GM23338 (cell line): ENCODE results near the gene MPP1. TPM values are rescaled to one million over a fixed set of nuclear protein-coding genes. Genes with fewer than 3 reads are reported as not detected.

Experiments
- ATAC-seq: fragments of 200-7000 bp; cut with Tn5 transposase; 3 replicates; pipeline ENCODE4 v1.9.1; 2020
- DNase-seq: peaks from one replicate; pipeline ENCODE4 v3.0.0-alpha.2; 2015; ENCODE audit warnings: low spot score
- H2AFZ ChIP-seq: fragments of 200-600 bp; sonication (generic); 2 replicates; pipeline ENCODE4 v1.8.0; 2016; ENCODE audit warnings: antibody characterized with exemption, mild to moderate bottlenecking, moderate library complexity
- H3F3A ChIP-seq: fragments of 200-600 bp; sonication (generic); replicated peaks from 2 replicates; pipeline ENCODE4 v1.8.0; 2017; ENCODE audit warnings: antibody characterized with exemption, mixed run types, low read depth
- H3K27ac ChIP-seq: fragments of 200-600 bp; sonication (generic); 2 replicates; pipeline ENCODE4 v1.6.1; 2016; ENCODE audit warnings: low read depth
- H3K27me3 ChIP-seq: fragments of 200-600 bp; sonication (generic); 2 replicates; pipeline ENCODE4 v1.8.0; 2016; ENCODE audit warnings: mild to moderate bottlenecking, mixed run types, moderate library complexity; ENCODE audit not compliant: insufficient read depth
- H3K36me3 ChIP-seq: fragments of 200-600 bp; sonication (generic); 2 replicates; pipeline ENCODE4 v1.8.0; 2016; ENCODE audit warnings: mild to moderate bottlenecking; ENCODE audit not compliant: insufficient read depth
- H3K4me1 ChIP-seq: fragments of 200-600 bp; sonication (generic); 2 replicates; pipeline ENCODE4 v1.8.0; 2016; ENCODE audit warnings: mild to moderate bottlenecking, moderate library complexity; ENCODE audit not compliant: insufficient read depth
- H3K4me2 ChIP-seq: fragments of 200-600 bp; sonication (generic); 2 replicates; pipeline ENCODE4 v1.7.1; 2017; ENCODE audit warnings: mixed run types
- H3K4me3 ChIP-seq: fragments of 200-600 bp; sonication (generic); 2 replicates; pipeline ENCODE4 v1.6.1; 2016; ENCODE audit warnings: mixed run types
- H3K79me2 ChIP-seq: fragments of 200-600 bp; sonication (generic); replicated peaks from 2 replicates; pipeline ENCODE4 v1.8.0; 2017; ENCODE audit warnings: mild to moderate bottlenecking; ENCODE audit not compliant: insufficient read depth
- H3K9me2 ChIP-seq: fragments of 200-600 bp; sonication (generic); 2 replicates; pipeline ENCODE4 v1.8.0; 2017; ENCODE audit not compliant: insufficient read depth
- H4K20me1 ChIP-seq: fragments of 200-600 bp; sonication (generic); replicated peaks from 2 replicates; pipeline ENCODE4 v1.8.0; 2017; ENCODE audit warnings: mild to moderate bottlenecking; ENCODE audit not compliant: insufficient read depth
- H3K27ac Mint-ChIP-seq: 2 replicates; pipeline ENCODE4 v1.8.0; 2020; ENCODE audit warnings: inconsistent platforms, mild to moderate bottlenecking, moderate library complexity, mixed read lengths
- H3K27me3 Mint-ChIP-seq: 3 replicates; pipeline ENCODE4 v1.8.0; 2022; ENCODE audit warnings: low read depth, mild to moderate bottlenecking, moderate library complexity, mixed read lengths, inconsistent platforms; ENCODE audit not compliant: insufficient read depth, poor library complexity
- H3K36me3 Mint-ChIP-seq: 3 replicates; pipeline ENCODE4 v1.8.0; 2021; ENCODE audit warnings: low read depth, mild to moderate bottlenecking, inconsistent platforms, moderate library complexity, mixed read lengths
- H3K4me1 Mint-ChIP-seq: 3 replicates; pipeline ENCODE4 v1.8.0; 2020; ENCODE audit warnings: mild to moderate bottlenecking, inconsistent platforms, mixed read lengths
- H3K4me3 Mint-ChIP-seq: 3 replicates; pipeline ENCODE4 v1.8.0; 2021; ENCODE audit warnings: moderate library complexity, mild to moderate bottlenecking, inconsistent platforms, mixed read lengths
- H3K9me3 Mint-ChIP-seq: 3 replicates; pipeline ENCODE4 v1.8.0; 2020; ENCODE audit warnings: moderate library complexity, mild to moderate bottlenecking, inconsistent platforms, mixed read lengths
- CREB1 ChIP-seq: fragments of 250-450 bp; sonication (Bioruptor Pico); IDR thresholded peaks from 2 replicates; pipeline ENCODE4 v1.5.0; 2020; ENCODE audit warnings: low read depth, mild to moderate bottlenecking, moderate library complexity
- EZH2 ChIP-seq: fragments of 200-600 bp; sonication (generic); IDR thresholded peaks from one replicate; pipeline ENCODE4 v1.8.0; 2017; ENCODE audit warnings: antibody characterized with exemption, mild to moderate bottlenecking, low read depth; ENCODE audit not compliant: unreplicated experiment
- EZH2phosphoT487 ChIP-seq: fragments of 200-600 bp; sonication (generic); IDR thresholded peaks from one replicate; pipeline ENCODE4 v1.8.1; 2018; ENCODE audit warnings: antibody characterized with exemption; ENCODE audit not compliant: unreplicated experiment
- JUNB ChIP-seq: IDR thresholded peaks from one replicate; pipeline ENCODE4 v1.6.1; 2016; ENCODE audit warnings: antibody characterized with exemption; ENCODE audit not compliant: unreplicated experiment
- NANOG ChIP-seq: IDR thresholded peaks from 2 replicates; pipeline ENCODE4 v1.6.1; 2016; ENCODE audit warnings: antibody characterized with exemption, borderline replicate concordance
- POLR2AphosphoS5 ChIP-seq: IDR thresholded peaks from 2 replicates; pipeline ENCODE4 v1.6.1; 2016; ENCODE audit warnings: antibody characterized with exemption, low read depth
- STAT1 ChIP-seq: IDR thresholded peaks from one replicate; pipeline ENCODE4 v1.6.1; 2016; ENCODE audit warnings: antibody characterized with exemption; ENCODE audit not compliant: unreplicated experiment
- ZNF114 ChIP-seq: fragments of 250-450 bp; sonication (Bioruptor Pico); IDR thresholded peaks from 2 replicates; pipeline ENCODE4 v1.5.0; 2020; ENCODE audit warnings: mild to moderate bottlenecking, moderate library complexity
- ZNF331 ChIP-seq: fragments of 250-450 bp; sonication (Bioruptor Pico); IDR thresholded peaks from 2 replicates; pipeline ENCODE4 v1.5.0; 2020; ENCODE audit warnings: low read depth, mild to moderate bottlenecking, moderate library complexity
- polyA plus RNA-seq: library from polyadenylated mRNA; unstranded; fragments of >200 nt; fragmentation: Nextera tagmentation; extraction: Ambion mirVana; gene quantifications from 2 replicates; pipeline ENCODE4 v1.2.1, GENCODE V29; 2016
- total RNA-seq: library from RNA; depleted of rRNA; stranded (reverse); fragments of >200 nt; shearing (Covaris generic); gene quantifications from 2 replicates; pipeline ENCODE4 v1.2.3, GENCODE V29; 2014
- TF ChIP-seq, protein P1 (sequence below): fragments of 250-450 bp; sonication (Bioruptor Pico); IDR thresholded peaks from 2 replicates; pipeline ENCODE4 v1.5.0; 2020; ENCODE audit warnings: mild to moderate bottlenecking, moderate library complexity
- TF ChIP-seq, protein P2 (sequence below), 2 experiments: fragments of 200-600 bp in 1 of 2; sonication (generic) in 1 of 2; conservative IDR thresholded peaks; 2 replicates each; pipeline versions ENCODE4 v1.5.1 to v1.6.1; 2016 to 2017; ENCODE audit warnings: antibody characterized with exemption in 2 of 2, low read depth in 2 of 2, mild to moderate bottlenecking in 2 of 2, moderate library complexity in 1 of 2
- TF ChIP-seq, protein P3 (sequence below): IDR thresholded peaks from 2 replicates; pipeline ENCODE4 v1.6.1; 2016; ENCODE audit warnings: antibody characterized with exemption

MPP1 gene
- total and polyA plus RNA-seq, 2 experiments from 2014 or later = 18.7 to 27.2 TPM

DNA sequence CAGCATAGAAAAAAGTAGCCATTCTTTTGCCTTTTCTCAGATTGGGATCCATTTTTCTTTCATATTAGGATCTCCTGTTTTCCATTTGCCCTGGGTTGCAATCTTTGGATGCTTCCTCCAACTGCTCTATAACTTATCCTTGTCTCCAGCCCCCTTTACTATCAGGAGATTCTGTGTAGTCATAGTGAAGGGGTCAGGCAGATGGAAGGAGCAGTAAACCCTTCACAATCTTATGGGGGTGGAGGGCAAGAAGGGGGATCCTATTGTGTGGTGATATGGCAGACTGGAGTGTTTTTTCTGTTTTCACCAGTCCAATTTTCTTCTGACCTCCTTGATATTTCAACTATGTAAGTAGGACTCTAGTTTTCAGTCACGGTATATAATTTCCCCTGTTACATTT, 30.9 kb upstream of the MPP1 start (continued):
- TF ChIP-seq, protein P1, sequence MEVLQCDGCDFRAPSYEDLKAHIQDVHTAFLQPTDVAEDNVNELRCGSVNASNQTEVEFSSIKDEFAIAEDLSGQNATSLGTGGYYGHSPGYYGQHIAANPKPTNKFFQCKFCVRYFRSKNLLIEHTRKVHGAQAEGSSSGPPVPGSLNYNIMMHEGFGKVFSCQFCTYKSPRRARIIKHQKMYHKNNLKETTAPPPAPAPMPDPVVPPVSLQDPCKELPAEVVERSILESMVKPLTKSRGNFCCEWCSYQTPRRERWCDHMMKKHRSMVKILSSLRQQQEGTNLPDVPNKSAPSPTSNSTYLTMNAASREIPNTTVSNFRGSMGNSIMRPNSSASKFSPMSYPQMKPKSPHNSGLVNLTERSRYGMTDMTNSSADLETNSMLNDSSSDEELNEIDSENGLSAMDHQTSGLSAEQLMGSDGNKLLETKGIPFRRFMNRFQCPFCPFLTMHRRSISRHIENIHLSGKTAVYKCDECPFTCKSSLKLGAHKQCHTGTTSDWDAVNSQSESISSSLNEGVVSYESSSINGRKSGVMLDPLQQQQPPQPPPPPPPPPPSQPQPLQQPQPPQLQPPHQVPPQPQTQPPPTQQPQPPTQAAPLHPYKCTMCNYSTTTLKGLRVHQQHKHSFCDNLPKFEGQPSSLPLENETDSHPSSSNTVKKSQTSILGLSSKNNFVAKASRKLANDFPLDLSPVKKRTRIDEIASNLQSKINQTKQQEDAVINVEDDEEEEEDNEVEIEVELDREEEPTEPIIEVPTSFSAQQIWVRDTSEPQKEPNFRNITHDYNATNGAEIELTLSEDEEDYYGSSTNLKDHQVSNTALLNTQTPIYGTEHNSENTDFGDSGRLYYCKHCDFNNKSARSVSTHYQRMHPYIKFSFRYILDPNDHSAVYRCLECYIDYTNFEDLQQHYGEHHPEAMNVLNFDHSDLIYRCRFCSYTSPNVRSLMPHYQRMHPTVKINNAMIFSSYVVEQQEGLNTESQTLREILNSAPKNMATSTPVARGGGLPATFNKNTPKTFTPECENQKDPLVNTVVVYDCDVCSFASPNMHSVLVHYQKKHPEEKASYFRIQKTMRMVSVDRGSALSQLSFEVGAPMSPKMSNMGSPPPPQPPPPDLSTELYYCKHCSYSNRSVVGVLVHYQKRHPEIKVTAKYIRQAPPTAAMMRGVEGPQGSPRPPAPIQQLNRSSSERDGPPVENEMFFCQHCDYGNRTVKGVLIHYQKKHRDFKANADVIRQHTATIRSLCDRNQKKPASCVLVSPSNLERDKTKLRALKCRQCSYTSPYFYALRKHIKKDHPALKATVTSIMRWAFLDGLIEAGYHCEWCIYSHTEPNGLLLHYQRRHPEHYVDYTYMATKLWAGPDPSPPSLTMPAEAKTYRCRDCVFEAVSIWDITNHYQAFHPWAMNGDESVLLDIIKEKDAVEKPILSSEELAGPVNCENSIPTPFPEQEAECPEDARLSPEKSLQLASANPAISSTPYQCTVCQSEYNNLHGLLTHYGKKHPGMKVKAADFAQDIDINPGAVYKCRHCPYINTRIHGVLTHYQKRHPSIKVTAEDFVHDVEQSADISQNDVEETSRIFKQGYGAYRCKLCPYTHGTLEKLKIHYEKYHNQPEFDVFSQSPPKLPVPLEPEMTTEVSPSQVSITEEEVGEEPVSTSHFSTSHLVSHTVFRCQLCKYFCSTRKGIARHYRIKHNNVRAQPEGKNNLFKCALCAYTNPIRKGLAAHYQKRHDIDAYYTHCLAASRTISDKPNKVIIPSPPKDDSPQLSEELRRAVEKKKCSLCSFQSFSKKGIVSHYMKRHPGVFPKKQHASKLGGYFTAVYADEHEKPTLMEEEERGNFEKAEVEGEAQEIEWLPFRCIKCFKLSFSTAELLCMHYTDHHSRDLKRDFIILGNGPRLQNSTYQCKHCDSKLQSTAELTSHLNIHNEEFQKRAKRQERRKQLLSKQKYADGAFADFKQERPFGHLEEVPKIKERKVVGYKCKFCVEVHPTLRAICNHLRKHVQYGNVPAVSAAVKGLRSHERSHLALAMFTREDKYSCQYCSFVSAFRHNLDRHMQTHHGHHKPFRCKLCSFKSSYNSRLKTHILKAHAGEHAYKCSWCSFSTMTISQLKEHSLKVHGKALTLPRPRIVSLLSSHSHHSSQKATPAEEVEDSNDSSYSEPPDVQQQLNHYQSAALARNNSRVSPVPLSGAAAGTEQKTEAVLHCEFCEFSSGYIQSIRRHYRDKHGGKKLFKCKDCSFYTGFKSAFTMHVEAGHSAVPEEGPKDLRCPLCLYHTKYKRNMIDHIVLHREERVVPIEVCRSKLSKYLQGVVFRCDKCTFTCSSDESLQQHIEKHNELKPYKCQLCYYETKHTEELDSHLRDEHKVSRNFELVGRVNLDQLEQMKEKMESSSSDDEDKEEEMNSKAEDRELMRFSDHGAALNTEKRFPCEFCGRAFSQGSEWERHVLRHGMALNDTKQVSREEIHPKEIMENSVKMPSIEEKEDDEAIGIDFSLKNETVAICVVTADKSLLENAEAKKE (CRISPR knock-in tag) = no peak
- TF ChIP-seq CREB1 (CRISPR knock-in tag) (no peak), ZNF114 (no peak), ZNF331 (CRISPR knock-in tag) (no peak), JUNB (no peak), POLR2AphosphoS5 (no peak), NANOG (no peak)

DNA sequence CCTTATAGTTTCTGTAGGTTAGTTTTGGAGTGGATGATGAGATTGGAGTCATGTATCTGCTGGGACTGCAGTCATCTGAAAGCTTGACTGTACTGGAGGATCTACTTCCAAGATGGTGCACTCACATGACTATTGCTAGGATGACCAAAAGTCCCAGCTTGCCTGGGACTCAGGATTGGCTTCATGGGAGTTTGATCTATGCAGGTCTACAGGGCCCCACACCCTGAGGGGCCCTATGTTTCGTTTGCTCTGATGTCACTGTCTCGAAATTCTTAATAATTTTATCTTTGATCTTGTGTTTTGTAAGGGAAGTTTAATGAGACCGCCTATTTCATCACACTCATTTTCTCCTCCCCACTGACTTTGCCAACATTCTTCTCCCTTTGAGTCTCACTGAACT, 29.3 kb upstream of the MPP1 start, which contains the start of gene SMIM9:
Gene SMIM9 (minus strand): TSS at position 101 of the 400 bp plus-strand sequence. CDS start 3,806 bp downstream, outside the sequence.
- no peak for DNase-seq
- no peak within 1 kb of the TSS for H3K4me3 Mint-ChIP-seq
- TF ChIP-seq EZH2 (no peak), JUNB (no peak), NANOG (no peak), EZH2phosphoT487 (no peak), POLR2AphosphoS5 (no peak), CREB1 (CRISPR knock-in tag) (no peak), STAT1 (no peak), ZNF331 (CRISPR knock-in tag) (no peak)
- TF ChIP-seq, protein P2, sequence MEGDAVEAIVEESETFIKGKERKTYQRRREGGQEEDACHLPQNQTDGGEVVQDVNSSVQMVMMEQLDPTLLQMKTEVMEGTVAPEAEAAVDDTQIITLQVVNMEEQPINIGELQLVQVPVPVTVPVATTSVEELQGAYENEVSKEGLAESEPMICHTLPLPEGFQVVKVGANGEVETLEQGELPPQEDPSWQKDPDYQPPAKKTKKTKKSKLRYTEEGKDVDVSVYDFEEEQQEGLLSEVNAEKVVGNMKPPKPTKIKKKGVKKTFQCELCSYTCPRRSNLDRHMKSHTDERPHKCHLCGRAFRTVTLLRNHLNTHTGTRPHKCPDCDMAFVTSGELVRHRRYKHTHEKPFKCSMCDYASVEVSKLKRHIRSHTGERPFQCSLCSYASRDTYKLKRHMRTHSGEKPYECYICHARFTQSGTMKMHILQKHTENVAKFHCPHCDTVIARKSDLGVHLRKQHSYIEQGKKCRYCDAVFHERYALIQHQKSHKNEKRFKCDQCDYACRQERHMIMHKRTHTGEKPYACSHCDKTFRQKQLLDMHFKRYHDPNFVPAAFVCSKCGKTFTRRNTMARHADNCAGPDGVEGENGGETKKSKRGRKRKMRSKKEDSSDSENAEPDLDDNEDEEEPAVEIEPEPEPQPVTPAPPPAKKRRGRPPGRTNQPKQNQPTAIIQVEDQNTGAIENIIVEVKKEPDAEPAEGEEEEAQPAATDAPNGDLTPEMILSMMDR (conservative IDR thresholded peaks at IDR 0.05; ENCODE audit: low read depth in 2 of 2) = no peak
- TF ChIP-seq, protein P3, sequence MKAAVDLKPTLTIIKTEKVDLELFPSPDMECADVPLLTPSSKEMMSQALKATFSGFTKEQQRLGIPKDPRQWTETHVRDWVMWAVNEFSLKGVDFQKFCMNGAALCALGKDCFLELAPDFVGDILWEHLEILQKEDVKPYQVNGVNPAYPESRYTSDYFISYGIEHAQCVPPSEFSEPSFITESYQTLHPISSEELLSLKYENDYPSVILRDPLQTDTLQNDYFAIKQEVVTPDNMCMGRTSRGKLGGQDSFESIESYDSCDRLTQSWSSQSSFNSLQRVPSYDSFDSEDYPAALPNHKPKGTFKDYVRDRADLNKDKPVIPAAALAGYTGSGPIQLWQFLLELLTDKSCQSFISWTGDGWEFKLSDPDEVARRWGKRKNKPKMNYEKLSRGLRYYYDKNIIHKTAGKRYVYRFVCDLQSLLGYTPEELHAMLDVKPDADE = no peak

More for the DNA sequence above, 29.3 kb upstream of the MPP1 start, which contains the start of gene SMIM9:
- H3K9me3 Mint-ChIP-seq = peaks cover 2% of the 10 kb centered on the region; the same call in 2 of the 3 replicates
- Histone ChIP-seq H3K27ac (no peak within 1 kb of the TSS), H3K27me3 (no peaks in the 10 kb centered on the region), H3K36me3 (no peaks in the 10 kb centered on the region), H3K9me2 (no peaks in the 10 kb centered on the region), H3K4me2 (no peak within 1 kb of the TSS), H4K20me1 (no peaks in the 10 kb centered on the region), H3K4me3 (no peak within 1 kb of the TSS), H3K79me2 (no peaks in the 10 kb centered on the region), H2AFZ (no peak within 1 kb of the TSS), H3F3A (no peaks in the 10 kb centered on the region), H3K4me1 (no peaks in the 10 kb centered on the region)
- H3K27me3 Mint-ChIP-seq = peaks cover 6% of the 10 kb centered on the region
- ATAC-seq = no peak
- peaks cover 1% of the 10 kb centered on the region; the same call in 1 of the 3 replicates for H3K36me3 Mint-ChIP-seq
- H3K4me1 Mint-ChIP-seq = peaks cover 4% of the 10 kb centered on the region; the same call in 1 of the 3 replicates
- no peak within 1 kb of the TSS for H3K27ac Mint-ChIP-seq
